OCI-LY7 (cell line): Measurements from ENCODE around the gene UBE2Q1.

ENCODE experiments used
- CTCF ChIP-seq: fragments of 200-600 bp; sonication (generic); conservative IDR thresholded peaks from 2 replicates; pipeline ENCODE4 v1.5.1; 2014; ENCODE audit warnings: mild to moderate bottlenecking, antibody characterized with exemption, low read length, moderate library complexity, mixed read lengths
- EZH2phosphoT487 ChIP-seq: fragments of 200-600 bp; sonication (generic); IDR thresholded peaks from 2 replicates; pipeline ENCODE4 v1.6.1; 2018; ENCODE audit warnings: low read depth, borderline replicate concordance, mild to moderate bottlenecking, mixed run types, antibody characterized with exemption, low read length, moderate library complexity, mixed read lengths

GRCh38 chr1:154541231-154541630, 17.2 kb downstream of the UBE2Q1 start:
- TF ChIP-seq CTCF (no peak), EZH2phosphoT487 (no peak)
